Lower lobe of right lung (tissue), 2 donors: ENCODE results near the gene IRF8. TPM values are rescaled to one million over a fixed set of nuclear protein-coding genes. Genes with fewer than 3 reads are reported as not detected.
A peak's percentile ranks its signal among the peaks of the same experiment; 100 is the strongest.
"Not testable (repeated sequence)": the region's sequence is repeated elsewhere in the genome, so short reads cannot be mapped to it uniquely, and the experiment has no call there.

Experiments
- ATAC-seq, 2 donors: fragments of 200-7000 bp; cut with Tn5 transposase; one replicate each; pipeline ENCODE4 v1.9.1; 2020 to 2022; ENCODE audit warnings: mild to moderate bottlenecking in 2 of 2, moderate library complexity in 2 of 2
- DNase-seq: peaks from one replicate; pipeline ENCODE4 v3.0.0-alpha.2; 2020
- H3K27ac ChIP-seq: fragments of 200-600 bp; one replicate; pipeline ENCODE4 v1.8.0; 2022
- H3K27me3 ChIP-seq: fragments of 200-600 bp; one replicate; pipeline ENCODE4 v1.8.0; 2022; ENCODE audit warnings: low read depth
- H3K36me3 ChIP-seq: fragments of 200-600 bp; one replicate; pipeline ENCODE4 v1.8.0; 2022; ENCODE audit warnings: mild to moderate bottlenecking
- H3K4me1 ChIP-seq: fragments of 200-600 bp; one replicate; pipeline ENCODE4 v1.8.0; 2022
- H3K4me3 ChIP-seq: fragments of 200-600 bp; one replicate; pipeline ENCODE4 v1.8.0; 2022; ENCODE audit warnings: mild to moderate bottlenecking
- H3K9me3 ChIP-seq: fragments of 200-600 bp; one replicate; pipeline ENCODE4 v1.8.0; 2022
- intact Hi-C: fragments of 100-400 bp; cut with DNase I; formaldehyde crosslinking; loops from one replicate; pipeline ENCODE4 v1.11.0; 2022
- total RNA-seq: library from RNA; stranded (reverse); fragmentation: NEBNext Ultra II Directional; extraction: Animal tissue kit (Norgen Biotek cat#: 25700); gene quantifications from one replicate; pipeline ENCODE4 v1.2.1, GENCODE V29; 2021
- TF ChIP-seq, protein P1 (sequence below): fragments of 200-600 bp; IDR thresholded peaks from one replicate; pipeline ENCODE4 v1.8.0; 2022; ENCODE audit warnings: antibody characterized with exemption, mild to moderate bottlenecking
- donor health status: DM: no; HTN: yes; CAD: no; lungs with severe emphysema.

Gene IRF8
- total RNA-seq, 1 donor from 2014 or later: 67.9 TPM

DNA sequence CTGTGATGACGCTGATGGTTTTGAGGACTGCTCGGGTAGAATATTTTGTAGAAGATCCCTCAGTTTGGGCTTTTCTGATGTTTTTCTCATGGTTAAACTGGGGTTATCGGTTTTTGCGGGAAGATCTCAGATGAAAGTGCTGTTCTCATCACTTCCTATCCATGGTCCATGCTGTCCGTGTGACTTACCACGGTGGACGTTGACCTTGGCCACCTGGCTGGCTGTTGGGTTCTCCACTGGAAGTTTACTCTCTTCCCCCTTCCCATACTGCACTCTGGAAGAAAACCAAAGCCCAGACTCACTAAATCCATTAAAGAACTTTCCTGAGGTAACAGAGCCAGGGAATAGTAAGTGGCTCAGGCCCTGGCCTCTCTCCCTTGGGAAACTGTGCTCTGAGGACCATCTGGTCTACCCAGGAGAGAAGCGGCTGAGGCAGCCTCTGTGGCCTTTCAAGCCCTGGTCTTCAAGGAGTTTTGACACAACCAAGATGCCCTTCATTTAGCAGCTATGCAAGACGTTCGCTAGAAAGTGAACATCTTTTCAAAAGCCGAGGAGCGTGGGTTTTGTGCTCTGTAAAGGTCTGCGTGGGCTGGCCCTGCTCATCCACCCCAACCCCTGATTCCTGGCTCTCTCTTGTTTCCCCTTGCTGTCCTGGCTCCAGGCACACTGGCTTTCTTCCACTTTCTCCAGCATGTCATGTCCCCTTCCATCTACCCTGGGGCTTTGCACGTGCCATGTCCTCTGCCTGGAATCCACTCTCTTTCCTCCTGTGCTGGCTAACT lies 43.1 kb downstream of the IRF8 start:
- H3K4me1 ChIP-seq: no peaks in the 10 kb centered on the region
- TF ChIP-seq, protein P1, sequence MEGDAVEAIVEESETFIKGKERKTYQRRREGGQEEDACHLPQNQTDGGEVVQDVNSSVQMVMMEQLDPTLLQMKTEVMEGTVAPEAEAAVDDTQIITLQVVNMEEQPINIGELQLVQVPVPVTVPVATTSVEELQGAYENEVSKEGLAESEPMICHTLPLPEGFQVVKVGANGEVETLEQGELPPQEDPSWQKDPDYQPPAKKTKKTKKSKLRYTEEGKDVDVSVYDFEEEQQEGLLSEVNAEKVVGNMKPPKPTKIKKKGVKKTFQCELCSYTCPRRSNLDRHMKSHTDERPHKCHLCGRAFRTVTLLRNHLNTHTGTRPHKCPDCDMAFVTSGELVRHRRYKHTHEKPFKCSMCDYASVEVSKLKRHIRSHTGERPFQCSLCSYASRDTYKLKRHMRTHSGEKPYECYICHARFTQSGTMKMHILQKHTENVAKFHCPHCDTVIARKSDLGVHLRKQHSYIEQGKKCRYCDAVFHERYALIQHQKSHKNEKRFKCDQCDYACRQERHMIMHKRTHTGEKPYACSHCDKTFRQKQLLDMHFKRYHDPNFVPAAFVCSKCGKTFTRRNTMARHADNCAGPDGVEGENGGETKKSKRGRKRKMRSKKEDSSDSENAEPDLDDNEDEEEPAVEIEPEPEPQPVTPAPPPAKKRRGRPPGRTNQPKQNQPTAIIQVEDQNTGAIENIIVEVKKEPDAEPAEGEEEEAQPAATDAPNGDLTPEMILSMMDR: no peak
- no peak overlapping the region for H3K4me3 ChIP-seq
- no peak for DNase-seq
- H3K27me3 ChIP-seq: no peaks in the 10 kb centered on the region
- intact Hi-C loops: no loop called here
- no peaks in the 10 kb centered on the region for H3K9me3 ChIP-seq
- ATAC-seq: no peak
- no peaks in the 10 kb centered on the region for H3K36me3 ChIP-seq
- no peak overlapping the region for H3K27ac ChIP-seq

DNA sequence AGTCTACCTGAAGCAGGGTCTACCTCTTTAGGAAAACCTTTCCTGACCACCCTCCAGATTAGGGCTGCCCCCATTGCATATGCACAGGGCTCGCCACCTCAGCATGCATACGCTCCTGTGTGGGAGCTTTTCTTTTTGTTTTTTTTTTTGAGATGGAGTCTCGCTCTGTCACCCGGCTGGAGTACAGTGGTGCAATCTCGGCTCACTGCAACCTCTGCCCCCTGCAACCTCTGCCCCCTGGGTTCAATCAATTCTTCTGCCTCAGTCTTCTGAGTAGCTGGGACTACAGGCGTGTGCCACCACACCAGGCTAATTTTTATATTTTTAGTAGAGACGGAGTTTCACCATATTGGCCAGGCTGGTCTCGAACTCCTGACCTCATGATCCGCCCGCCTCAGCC lies 43.7 kb downstream of the IRF8 start:
- DNase-seq, H3K36me3 ChIP-seq, intact Hi-C loops, H3K4me1 ChIP-seq, H3K9me3 ChIP-seq, H3K27ac ChIP-seq, H3K4me3 ChIP-seq, ATAC-seq, H3K27me3 ChIP-seq: not testable (repeated sequence)

DNA sequence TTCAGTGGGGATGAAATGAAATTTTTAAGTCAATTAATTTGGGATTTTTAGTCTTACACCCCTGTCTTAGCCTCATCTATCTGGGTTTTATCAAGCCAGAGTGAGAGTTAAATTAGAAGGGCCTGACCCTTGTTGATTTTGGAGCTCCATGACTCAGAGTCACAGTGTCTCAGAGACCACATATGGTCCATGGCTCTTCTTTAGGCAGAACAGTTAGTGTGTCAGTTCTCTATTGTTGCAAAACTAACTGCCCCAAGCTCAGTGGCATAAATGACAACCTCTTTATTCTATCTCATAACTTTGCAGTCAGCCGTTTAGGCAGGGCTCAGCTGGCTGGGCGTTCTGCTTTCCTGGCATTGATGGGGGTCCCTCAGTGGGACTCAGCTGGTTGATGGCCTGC lies 44.7 kb downstream of the IRF8 start:
- Histone ChIP-seq H3K4me1 (no peaks in the 10 kb centered on the region), H3K4me3 (no peak overlapping the region), H3K27ac (no peak overlapping the region), H3K9me3 (no peaks in the 10 kb centered on the region), H3K36me3 (no peaks in the 10 kb centered on the region), H3K27me3 (peaks cover 4% of the 10 kb centered on the region)
- DNase-seq: no peak
- intact Hi-C loops: no loop called here
- no peak for ATAC-seq
- TF ChIP-seq, protein P1: no peak

DNA sequence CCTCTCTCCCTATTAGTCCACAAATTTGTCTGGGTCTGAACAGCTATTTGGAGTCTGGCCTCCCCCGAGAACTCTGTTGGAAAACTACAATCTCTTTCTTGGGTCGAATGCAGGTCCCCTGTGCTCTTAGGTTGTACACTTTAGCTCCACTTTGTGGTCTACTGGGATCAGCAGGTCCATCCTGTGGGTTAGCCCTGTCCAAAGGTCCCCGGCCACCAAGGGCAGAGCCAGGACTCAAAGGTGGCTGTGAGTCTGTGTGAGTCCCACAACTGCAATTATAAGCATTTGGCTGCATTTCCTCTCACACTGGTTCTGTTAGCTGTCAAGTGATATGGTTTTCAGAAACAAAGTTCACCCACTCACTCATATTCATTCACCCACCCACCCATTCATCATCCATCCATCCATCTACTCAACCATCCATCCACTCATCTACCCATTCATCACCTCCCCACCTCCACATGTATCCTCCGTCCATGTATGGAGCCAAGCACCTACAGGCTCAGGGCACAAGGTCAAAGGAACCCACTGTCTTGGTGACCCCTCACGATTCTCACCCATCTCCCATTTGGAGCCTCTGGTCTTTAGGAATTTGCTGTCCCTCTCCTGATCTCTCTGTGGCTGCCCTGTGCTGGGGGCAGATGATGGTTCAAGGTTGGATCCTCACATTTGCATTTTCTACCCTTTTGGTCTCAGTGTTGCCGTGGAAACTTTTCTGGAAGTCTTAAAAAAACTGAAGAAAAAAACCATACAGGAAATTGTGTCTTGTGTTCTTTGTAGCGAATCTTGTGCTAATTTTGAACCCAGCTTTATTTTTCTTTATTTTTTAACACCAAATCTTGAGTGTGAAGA lies 45.8 kb downstream of the IRF8 start:
- TF ChIP-seq, protein P1: no peak
- no peak overlapping the region for H3K4me3 ChIP-seq
- H3K27me3 ChIP-seq: peaks cover 4% of the 10 kb centered on the region
- intact Hi-C loops: no loop called here
- H3K4me1 ChIP-seq: no peaks in the 10 kb centered on the region
- no peak for ATAC-seq
- no peak overlapping the region for H3K27ac ChIP-seq
- DNase-seq: no peak
- H3K9me3 ChIP-seq: no peaks in the 10 kb centered on the region
- no peaks in the 10 kb centered on the region for H3K36me3 ChIP-seq

DNA sequence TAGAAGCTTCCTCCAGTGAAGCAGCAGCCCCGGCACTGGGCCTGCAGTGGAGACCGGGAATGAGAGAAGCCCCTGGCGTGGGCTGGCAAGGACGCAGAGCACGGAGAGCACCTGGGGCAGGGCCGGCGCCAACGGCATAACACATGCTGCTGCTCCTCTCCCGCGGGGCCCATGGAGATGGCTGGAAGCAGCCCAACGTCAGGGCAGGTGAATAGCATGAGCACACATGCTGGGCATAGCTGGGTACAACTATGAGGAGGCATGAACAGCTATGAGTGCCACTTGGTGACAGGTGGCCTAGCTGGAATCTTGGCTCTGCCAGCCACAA lies 46.4 kb downstream of the IRF8 start:
- Histone ChIP-seq H3K27me3 (peaks cover 4% of the 10 kb centered on the region), H3K4me1 (no peaks in the 10 kb centered on the region), H3K36me3 (no peaks in the 10 kb centered on the region), H3K27ac (no peak overlapping the region), H3K4me3 (no peak overlapping the region), H3K9me3 (no peaks in the 10 kb centered on the region)
- ATAC-seq: peak in 1 of 2 donors; percentile 43
- DNase-seq: no peak
- TF ChIP-seq, protein P1: no peak
- intact Hi-C loops: no loop called here

DNA sequence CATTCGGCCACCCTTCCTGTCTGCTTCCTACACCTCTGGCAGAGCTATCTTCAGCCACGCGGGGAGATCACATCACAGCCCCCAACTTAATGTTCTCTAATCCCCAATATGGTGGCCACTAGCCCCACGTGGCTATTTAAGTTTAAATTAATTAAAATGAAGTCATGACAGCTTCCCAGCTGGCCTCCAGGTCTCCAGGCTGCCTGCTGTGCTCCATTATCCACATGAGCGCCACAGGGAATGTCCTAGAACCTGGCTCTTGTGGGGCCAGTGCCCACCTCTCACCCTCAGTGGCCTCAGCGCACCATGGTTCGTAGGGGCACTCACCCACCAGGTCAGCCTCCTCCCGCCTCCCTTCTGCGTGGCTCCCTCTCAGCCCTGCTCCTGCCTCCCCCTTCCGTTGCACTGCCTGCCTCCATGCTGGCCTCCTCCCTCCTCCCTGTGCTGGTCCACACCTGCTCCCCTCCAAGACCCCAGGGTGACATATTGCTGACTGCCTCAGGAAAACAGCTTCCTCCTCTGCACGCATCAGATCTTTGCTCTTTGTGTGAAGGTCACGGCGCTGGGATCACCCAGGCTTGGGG lies 47.7 kb downstream of the IRF8 start:
- no peak overlapping the region for H3K27ac ChIP-seq
- TF ChIP-seq, protein P1: no peak
- no peak for ATAC-seq
- DNase-seq: no peak
- no peaks in the 10 kb centered on the region for H3K9me3 ChIP-seq
- H3K27me3 ChIP-seq: peaks cover 4% of the 10 kb centered on the region
- H3K4me1 ChIP-seq: no peaks in the 10 kb centered on the region
- intact Hi-C loops: no loop called here
- H3K36me3 ChIP-seq: no peaks in the 10 kb centered on the region
- no peak overlapping the region for H3K4me3 ChIP-seq
